PC-3 (cell line): Measurements from ENCODE around the gene AKAP14. TPM values are rescaled to one million over a fixed set of nuclear protein-coding genes. Genes with fewer than 3 reads are reported as not detected.

Experiments used
- ATAC-seq: fragments of 200-7000 bp; cut with Tn5 transposase; 2 replicates; pipeline ENCODE4 v1.9.1; 2020; ENCODE audit warnings: mild to moderate bottlenecking, moderate library complexity
- Bru-seq: library from RNA; stranded (reverse); fragments of 400-500 nt; gene quantifications from one replicate; lab custom pipeline; 2021; lab: Mats Ljungman, UMichigan
- BruChase-seq, 2 experiments: library from RNA; stranded (reverse); fragments of 400-500 nt; gene quantifications; one replicate each; lab custom pipeline; 2021; lab: Mats Ljungman, UMichigan
- BruUV-seq: library from RNA; stranded (reverse); fragments of 400-500 nt; replicated peaks from 2 replicates; lab custom pipeline; 2021; lab: Mats Ljungman, UMichigan
- CTCF ChIA-PET: fragments of 300-600 bp; sonication (Branson Sonifier 250); formaldehyde crosslinking; loops from one replicate; lab custom pipeline; 2022; ENCODE audit warnings: antibody characterized with exemption; lab: Charles Lee
- POLR2A ChIA-PET: fragments of 300-600 bp; sonication (Branson Sonifier 250); formaldehyde crosslinking; loops from one replicate; lab custom pipeline; 2022; ENCODE audit warnings: antibody characterized with exemption; ENCODE audit not compliant: unreplicated experiment; lab: Charles Lee
- DNase-seq: peaks from one replicate; pipeline ENCODE4 v3.0.0-alpha.2; 2015
- H2AFZ ChIP-seq: fragments of 300-600 bp; sonication (generic); 2 replicates; pipeline ENCODE4 v1.6.0; 2016; ENCODE audit warnings: antibody characterized with exemption, low read length
- H3F3A ChIP-seq: fragments of 300-600 bp; sonication (generic); one replicate; pipeline ENCODE4 v1.6.0; 2017; ENCODE audit warnings: antibody characterized with exemption, low read length, control low read depth, mild to moderate bottlenecking; ENCODE audit not compliant: unreplicated experiment
- H3K27ac ChIP-seq: fragments of 300-600 bp; sonication (generic); 2 replicates; pipeline ENCODE4 v1.5.1; 2016; ENCODE audit warnings: mild to moderate bottlenecking, low read length
- H3K27me3 ChIP-seq: fragments of 300-600 bp; sonication (generic); 2 replicates; pipeline ENCODE4 v1.6.1; 2016; ENCODE audit warnings: low read length, mixed read lengths
- H3K36me3 ChIP-seq: fragments of 300-600 bp; sonication (generic); 2 replicates; pipeline ENCODE4 v1.6.1; 2016; ENCODE audit warnings: low read depth, mixed run types, low read length, mixed read lengths
- H3K4me1 ChIP-seq: fragments of 300-600 bp; sonication (generic); 2 replicates; pipeline ENCODE4 v1.5.1; 2016; ENCODE audit warnings: low read length; ENCODE audit not compliant: insufficient read depth
- H3K4me2 ChIP-seq: fragments of 300-600 bp; sonication (generic); 2 replicates; pipeline ENCODE4 v1.6.0; 2016; ENCODE audit warnings: low read length
- H3K4me3 ChIP-seq: fragments of 300-600 bp; sonication (generic); 2 replicates; pipeline ENCODE4 v1.5.1; 2016; ENCODE audit warnings: mild to moderate bottlenecking, low read length, mixed read lengths
- H3K79me2 ChIP-seq: fragments of 300-600 bp; sonication (generic); 2 replicates; pipeline ENCODE4 v1.6.1; 2017; ENCODE audit warnings: low read length, mixed read lengths
- H3K9ac ChIP-seq: fragments of 300-600 bp; sonication (generic); 2 replicates; pipeline ENCODE4 v1.6.0; 2016; ENCODE audit warnings: mild to moderate bottlenecking, low read length
- H3K9me2 ChIP-seq: fragments of 300-600 bp; sonication (generic); replicated peaks from 2 replicates; pipeline ENCODE4 v1.6.1; 2016; ENCODE audit warnings: mixed run types, low read length, mixed read lengths
- H3K9me3 ChIP-seq: fragments of 300-600 bp; sonication (generic); 2 replicates; pipeline ENCODE4 v1.6.1; 2016; ENCODE audit warnings: low read length, mixed read lengths
- H4K20me1 ChIP-seq: fragments of 300-600 bp; sonication (generic); 2 replicates; pipeline ENCODE4 v1.6.1; 2016; ENCODE audit warnings: low read length, mixed read lengths
- CTCF ChIP-seq: fragments of 300-600 bp; sonication (generic); conservative IDR thresholded peaks from 2 replicates; pipeline ENCODE4 v1.5.1; 2017; ENCODE audit warnings: antibody characterized with exemption, low read depth, mild to moderate bottlenecking, low read length
- EZH2 ChIP-seq: fragments of 300-600 bp; sonication (generic); IDR thresholded peaks from one replicate; pipeline ENCODE4 v1.6.1; 2017; ENCODE audit warnings: antibody characterized with exemption, mild to moderate bottlenecking, low read length; ENCODE audit not compliant: unreplicated experiment
- EZH2phosphoT487 ChIP-seq: fragments of 300-600 bp; sonication (generic); IDR thresholded peaks from 2 replicates; pipeline ENCODE4 v1.6.1; 2018; ENCODE audit warnings: mild to moderate bottlenecking, antibody characterized with exemption, low read length, borderline replicate concordance
- intact Hi-C: fragments of 100-400 bp; cut with micrococcal nuclease; formaldehyde crosslinking; loops from 2 replicates; pipeline ENCODE4 v1.9.0; 2023
- long read RNA-seq: library from polyadenylated mRNA; unstranded; transcript quantifications from one replicate; pipeline ENCODE4 v2.0.0, GENCODE V29; 2021; ENCODE audit not compliant: unreplicated experiment
- total RNA-seq: library from RNA; depleted of rRNA; stranded (reverse); fragments of >200 nt; gene quantifications from 2 replicates; pipeline ENCODE4 v1.2.3, GENCODE V29; 2014; rRNA removed

AKAP14 gene
- not detected in 2 replicates for total RNA-seq
- percentile 11 among the genes with signal in this experiment for Bru-seq, nascent RNA
- percentile 26 among the genes with signal in this experiment for BruChase-seq, experiment 1, labeled RNA remaining after a 6-hour chase
- BruChase-seq, experiment 2, labeled RNA remaining after a 2-hour chase: percentile 27 among the genes with signal in this experiment
- long read RNA-seq: 0 reads

- no peak for TF ChIP-seq EZH2phosphoT487
- TF ChIP-seq EZH2: no peak
- TF ChIP-seq CTCF: no peak
- Histone ChIP-seq H3K79me2 (no peaks in the 10 kb centered on the region), H3K27me3 (no peaks in the 10 kb centered on the region), H2AFZ (no peak within 1 kb of the TSS), H3K9me3 (no peaks in the 10 kb centered on the region), H3K4me1 (no peaks in the 10 kb centered on the region), H3F3A (no peaks in the 10 kb centered on the region), H3K27ac (no peak within 1 kb of the TSS), H3K4me3 (no peak within 1 kb of the TSS), H3K9me2 (no peaks in the 10 kb centered on the region), H3K36me3 (no peaks in the 10 kb centered on the region), H3K9ac (no peak within 1 kb of the TSS), H3K4me2 (no peak within 1 kb of the TSS), H4K20me1 (no peaks in the 10 kb centered on the region)
- ATAC-seq (no peak), DNase-seq (no peak)
- ChIA-PET CTCF (interaction anchor here (1.0 kb wide), 1 partner anchor 8 kb away, joined by 4 read pairs; no protein-coding TSS in a partner anchor), POLR2A (no interaction called here)
- BruUV-seq: no TSS peak
- intact Hi-C loops: no loop called here
Measured at GRCh38 chrX:119895843-119896326, at the start of gene AKAP14. Gene AKAP14 (plus strand): TSS chrX:119895893. CDS start chrX:119903224, 7,331 bp downstream.

- ChIA-PET CTCF (interaction anchor here (0.5 to 1.3 kb wide), 5 partner anchors 61 to 340 kb away, joined by 3 to 10 read pairs (median 5); partner anchors contain the start of genes RPL39 and UBE2A), POLR2A (interaction anchor here (0.5 to 1.0 kb wide), 7 partner anchors 9 to 278 kb away, joined by 3 to 12 read pairs (median 3); partner anchors contain the start of gene RPL39)
- Histone ChIP-seq H3K27ac (peak within 1 kb of the TSS; percentile 55), H3K4me3 (peak within 1 kb of the TSS; percentile 100), H3K4me1 (peaks cover 6% of the 10 kb centered on the region; the same call in 1 of the 2 replicates), H2AFZ (peak within 1 kb of the TSS; percentile 100), H3F3A (no peaks in the 10 kb centered on the region), H3K9ac (peak within 1 kb of the TSS; percentile 96), H4K20me1 (no peaks in the 10 kb centered on the region), H3K9me3 (no peaks in the 10 kb centered on the region), H3K79me2 (peaks cover 27% of the 10 kb centered on the region), H3K27me3 (no peaks in the 10 kb centered on the region), H3K36me3 (peaks cover 20% of the 10 kb centered on the region; the same call in 1 of the 2 replicates), H3K4me2 (peak within 1 kb of the TSS; percentile 99), H3K9me2 (no peaks in the 10 kb centered on the region)
- peak; percentile 94 for ATAC-seq
- intact Hi-C loops: loop anchor here (1.0 to 2.0 kb wide), 2 partner anchors 19 to 62 kb away; partner anchors contain the start of genes NDUFA1, RNF113A and RPL39
- BruUV-seq: TSS peak; percentile 60
- peak; percentile 98 for DNase-seq
- TF ChIP-seq CTCF (no peak), EZH2 (no peak), EZH2phosphoT487 (no peak)
Measured at GRCh38 chrX:119852382-119853353, 43.0 kb upstream of the AKAP14 start, which contains the start of gene UPF3B. Gene UPF3B (minus strand): TSS chrX:119852963. CDS start chrX:119852928, 35 bp downstream.
